Stimulated activated naive CD8-positive, alpha-beta T cell treated with anti-CD3 and anti-CD28 coated beads, Interleukin-15, Interleukin-2, amounts not matched to agents 100 ng/mL and 50 ng/mL, for 24 hours (primary cell): ENCODE measurements around the gene ZNF8.
"Not testable (repeated sequence)": the region's sequence is repeated elsewhere in the genome, so short reads cannot be mapped to it uniquely, and the experiment has no call there.

Experiments
- H3K27ac Mint-ChIP-seq: one replicate; pipeline ENCODE4 v1.8.0; 2021; ENCODE audit warnings: mild to moderate bottlenecking, mixed read lengths
- H3K27me3 Mint-ChIP-seq: one replicate; pipeline ENCODE4 v1.8.0; 2021; ENCODE audit warnings: mixed read lengths
- H3K36me3 Mint-ChIP-seq: one replicate; pipeline ENCODE4 v1.8.0; 2021; ENCODE audit warnings: low read depth, mixed read lengths
- H3K4me1 Mint-ChIP-seq: one replicate; pipeline ENCODE4 v1.8.0; 2021; ENCODE audit warnings: low read depth, mixed read lengths
- H3K4me3 Mint-ChIP-seq: one replicate; pipeline ENCODE4 v1.8.0; 2021; ENCODE audit warnings: mild to moderate bottlenecking, mixed read lengths
- H3K9me3 Mint-ChIP-seq: one replicate; pipeline ENCODE4 v1.8.0; 2021; ENCODE audit warnings: mixed read lengths

ZNF8 gene

DNA sequence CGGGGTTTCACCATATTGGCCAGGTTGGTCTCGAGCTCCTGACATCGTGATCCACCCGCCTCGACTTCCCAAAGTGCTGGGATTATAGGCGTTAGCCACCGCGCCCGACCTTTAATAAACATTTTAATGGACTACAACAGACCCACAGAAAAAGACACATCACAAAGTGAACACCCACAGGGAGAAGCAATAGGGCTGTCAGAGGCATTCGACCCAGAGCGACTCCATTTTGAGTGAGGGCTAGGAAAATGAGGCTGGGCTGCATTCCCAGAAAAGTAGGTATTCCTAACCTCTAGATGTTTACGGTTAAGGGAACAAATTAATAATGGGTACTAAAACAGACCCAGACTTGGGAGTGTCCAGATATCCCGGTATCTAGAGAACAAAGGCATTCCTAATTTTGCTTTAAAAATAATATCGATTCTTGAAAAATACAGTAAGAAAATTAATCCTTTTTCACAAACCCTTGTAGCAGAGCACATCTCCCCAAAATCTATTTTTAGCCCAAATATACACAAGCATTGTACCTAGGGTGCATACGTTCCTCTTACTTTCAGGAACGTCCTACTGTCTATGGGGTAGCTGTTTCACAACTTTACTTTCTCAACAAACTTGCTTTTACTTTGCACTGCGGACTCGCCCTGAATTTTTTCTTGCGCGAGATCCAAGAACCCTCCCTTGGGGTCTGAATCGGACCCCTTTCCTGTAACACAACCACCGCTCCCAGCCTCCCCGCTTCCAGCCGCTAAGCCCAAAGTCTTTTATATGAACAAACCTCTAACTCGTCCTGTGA is 811 bp upstream of the ZNF8 start:
- Mint-ChIP-seq H3K36me3 (peaks cover 66% of the 10 kb centered on the region), H3K4me3 (peak overlapping the region; percentile 96), H3K9me3 (peaks cover 26% of the 10 kb centered on the region), H3K27me3 (no peaks in the 10 kb centered on the region), H3K4me1 (peaks cover 43% of the 10 kb centered on the region), H3K27ac (peak overlapping the region; percentile 96)

DNA sequence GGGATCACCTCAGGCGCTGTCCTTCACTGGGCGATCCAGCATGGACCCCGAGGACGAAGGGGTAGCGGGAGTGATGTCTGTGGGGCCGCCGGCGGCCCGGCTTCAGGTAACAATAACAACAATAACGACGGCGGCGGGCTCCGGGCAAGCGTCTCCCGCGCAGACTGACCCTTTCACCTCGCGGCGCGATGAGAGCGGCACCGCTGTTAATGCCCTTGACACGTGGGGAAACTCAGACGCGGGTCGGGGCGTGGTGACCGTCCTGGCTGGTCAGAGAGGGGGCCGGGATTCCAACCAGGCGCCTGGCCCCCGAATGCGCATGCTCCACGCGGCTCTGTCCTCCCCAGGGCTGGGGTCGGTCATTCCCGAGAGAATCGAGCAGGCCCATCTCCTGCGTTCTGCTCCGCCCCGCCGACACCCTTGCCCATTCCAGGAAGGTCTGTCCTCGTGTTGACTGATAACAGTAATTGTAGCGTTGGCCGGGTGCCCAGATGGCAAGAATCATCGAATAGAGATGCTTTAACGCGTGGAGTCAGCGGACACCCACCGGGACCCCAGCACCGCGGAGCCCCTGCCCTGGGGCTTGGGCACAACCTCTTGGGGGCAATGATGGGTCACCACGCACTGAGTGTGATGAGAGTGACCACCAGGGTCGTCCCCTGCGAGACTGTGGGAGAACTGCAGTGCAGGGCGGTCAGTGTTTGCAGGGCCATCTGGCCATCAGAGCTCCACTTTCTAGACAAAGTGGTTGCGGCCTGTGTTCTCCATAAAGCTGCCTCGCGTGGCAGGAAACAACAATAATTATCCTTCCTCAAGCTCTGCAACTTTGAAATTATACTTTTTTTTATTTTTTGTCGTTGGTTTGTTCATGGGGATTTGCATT is 528 bp downstream of the ZNF8 start:
- Mint-ChIP-seq H3K36me3 (peaks cover 71% of the 10 kb centered on the region), H3K27ac (peak overlapping the region; percentile 96), H3K9me3 (peaks cover 24% of the 10 kb centered on the region), H3K4me3 (peak overlapping the region; percentile 96), H3K27me3 (no peaks in the 10 kb centered on the region), H3K4me1 (peaks cover 43% of the 10 kb centered on the region)

DNA sequence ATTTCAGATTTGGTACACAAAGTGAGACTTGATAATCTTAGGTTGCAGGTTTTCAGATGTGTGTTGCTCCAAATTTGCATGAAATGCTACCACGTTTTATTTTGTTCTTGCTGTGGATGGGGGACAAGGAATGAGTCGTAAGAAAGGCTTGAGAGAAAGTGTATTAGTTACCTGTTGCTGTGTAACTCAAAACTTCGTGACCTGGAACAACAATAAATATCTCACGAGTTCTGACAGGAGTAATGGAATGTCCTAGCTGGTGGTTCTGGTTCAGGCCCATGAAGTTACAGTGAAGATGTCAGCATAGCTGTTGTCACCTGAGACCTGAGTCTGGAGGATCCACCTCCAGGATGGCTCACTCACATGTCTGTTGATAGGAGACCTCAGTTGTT is 1.2 kb downstream of the ZNF8 start:
- H3K27me3 Mint-ChIP-seq = no peaks in the 10 kb centered on the region
- peak overlapping the region; percentile 96 for H3K4me3 Mint-ChIP-seq
- H3K27ac Mint-ChIP-seq = peak overlapping the region; percentile 96
- peaks cover 68% of the 10 kb centered on the region for H3K36me3 Mint-ChIP-seq
- peaks cover 18% of the 10 kb centered on the region for H3K9me3 Mint-ChIP-seq
- H3K4me1 Mint-ChIP-seq = peaks cover 43% of the 10 kb centered on the region

- Mint-ChIP-seq H3K27ac (no peak overlapping the region), H3K9me3 (peaks cover 10% of the 10 kb centered on the region), H3K4me3 (no peak overlapping the region), H3K27me3 (no peaks in the 10 kb centered on the region), H3K36me3 (peaks cover 78% of the 10 kb centered on the region), H3K4me1 (peaks cover 28% of the 10 kb centered on the region)
Observed at GRCh38 chr19:58284199-58284598, 5.4 kb downstream of the ZNF8 start.

- H3K4me3 Mint-ChIP-seq = no peak overlapping the region
- no peak overlapping the region for H3K27ac Mint-ChIP-seq
- peaks cover 94% of the 10 kb centered on the region for H3K36me3 Mint-ChIP-seq
- H3K27me3 Mint-ChIP-seq = no peaks in the 10 kb centered on the region
- peaks cover 30% of the 10 kb centered on the region for H3K9me3 Mint-ChIP-seq
- no peaks in the 10 kb centered on the region for H3K4me1 Mint-ChIP-seq
Observed at GRCh38 chr19:58291943-58292342, 13.2 kb downstream of the ZNF8 start.

DNA sequence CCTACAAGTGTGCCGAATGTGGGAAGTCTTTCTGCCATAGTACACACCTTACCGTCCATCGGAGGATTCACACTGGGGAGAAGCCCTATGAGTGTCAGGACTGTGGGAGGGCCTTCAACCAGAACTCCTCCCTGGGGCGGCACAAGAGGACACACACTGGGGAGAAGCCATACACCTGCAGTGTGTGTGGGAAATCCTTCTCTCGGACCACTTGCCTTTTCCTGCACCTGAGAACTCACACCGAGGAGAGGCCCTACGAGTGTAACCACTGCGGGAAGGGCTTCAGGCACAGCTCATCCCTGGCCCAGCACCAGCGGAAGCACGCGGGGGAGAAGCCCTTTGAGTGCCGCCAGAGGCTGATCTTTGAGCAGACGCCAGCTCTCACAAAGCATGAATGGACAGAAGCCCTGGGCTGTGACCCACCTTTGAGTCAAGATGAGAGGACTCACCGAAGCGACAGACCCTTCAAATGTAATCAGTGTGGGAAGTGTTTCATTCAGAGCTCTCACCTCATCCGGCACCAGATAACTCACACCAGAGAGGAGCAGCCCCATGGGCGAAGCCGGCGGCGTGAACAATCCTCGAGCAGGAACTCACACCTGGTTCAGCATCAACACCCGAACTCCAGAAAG is 16.1 kb downstream of the ZNF8 start:
- peaks cover 88% of the 10 kb centered on the region for H3K36me3 Mint-ChIP-seq
- peaks cover 33% of the 10 kb centered on the region for H3K9me3 Mint-ChIP-seq
- H3K27me3 Mint-ChIP-seq = no peaks in the 10 kb centered on the region
- H3K27ac Mint-ChIP-seq = no peak overlapping the region
- no peaks in the 10 kb centered on the region for H3K4me1 Mint-ChIP-seq
- H3K4me3 Mint-ChIP-seq = no peak overlapping the region

DNA sequence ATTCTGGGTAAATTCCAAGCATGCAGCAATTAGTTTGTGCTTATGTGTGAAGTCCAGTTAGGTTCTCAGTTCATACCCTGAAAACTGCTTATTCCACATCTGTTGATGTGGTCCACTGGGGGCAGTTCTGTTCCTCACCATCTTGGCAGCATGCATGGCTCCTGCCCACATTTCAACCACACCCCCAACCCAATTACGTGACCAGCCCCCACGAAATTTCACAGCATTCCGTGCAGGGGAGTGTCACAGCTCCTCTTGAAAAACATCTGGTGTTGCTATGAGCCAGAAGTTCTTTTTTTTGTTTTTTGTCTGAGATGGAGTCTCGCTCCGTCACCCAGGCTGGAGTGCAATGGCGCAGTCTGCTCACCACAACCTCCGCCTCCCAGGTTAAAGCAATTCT is 17.3 kb downstream of the ZNF8 start:
- H3K27me3 Mint-ChIP-seq = no peaks in the 10 kb centered on the region
- peaks cover 92% of the 10 kb centered on the region for H3K36me3 Mint-ChIP-seq
- H3K4me1 Mint-ChIP-seq = no peaks in the 10 kb centered on the region
- no peak overlapping the region for H3K4me3 Mint-ChIP-seq
- peaks cover 32% of the 10 kb centered on the region for H3K9me3 Mint-ChIP-seq
- no peak overlapping the region for H3K27ac Mint-ChIP-seq

GRCh38 chr19:58300620-58301019 is 21.9 kb downstream of the ZNF8 start:
- H3K4me1 Mint-ChIP-seq = peaks cover 14% of the 10 kb centered on the region
- no peaks in the 10 kb centered on the region for H3K27me3 Mint-ChIP-seq
- H3K36me3 Mint-ChIP-seq = peaks cover 74% of the 10 kb centered on the region
- no peak overlapping the region for H3K27ac Mint-ChIP-seq
- no peak overlapping the region for H3K4me3 Mint-ChIP-seq
- H3K9me3 Mint-ChIP-seq = peaks cover 4% of the 10 kb centered on the region

- Mint-ChIP-seq H3K27me3 (no peaks in the 10 kb centered on the region), H3K4me1 (peaks cover 46% of the 10 kb centered on the region), H3K4me3 (peak overlapping the region; percentile 97), H3K36me3 (peaks cover 78% of the 10 kb centered on the region), H3K27ac (peak overlapping the region; percentile 97), H3K9me3 (no peaks in the 10 kb centered on the region)
Observed at GRCh38 chr19:58304255-58304654, 25.5 kb downstream of the ZNF8 start.

GRCh38 chr19:58304748-58305064 is 26.0 kb downstream of the ZNF8 start:
- Mint-ChIP-seq H3K36me3 (peaks cover 80% of the 10 kb centered on the region), H3K27ac (peak overlapping the region; percentile 97), H3K4me1 (peaks cover 50% of the 10 kb centered on the region), H3K27me3 (no peaks in the 10 kb centered on the region), H3K9me3 (no peaks in the 10 kb centered on the region), H3K4me3 (peak overlapping the region; percentile 97)

- H3K27me3 Mint-ChIP-seq = no peaks in the 10 kb centered on the region
- H3K27ac Mint-ChIP-seq = peak within 1 kb of the TSS; percentile 97
- peaks cover 80% of the 10 kb centered on the region for H3K36me3 Mint-ChIP-seq
- peak within 1 kb of the TSS; percentile 97 for H3K4me3 Mint-ChIP-seq
- H3K9me3 Mint-ChIP-seq = no peaks in the 10 kb centered on the region
- peaks cover 50% of the 10 kb centered on the region for H3K4me1 Mint-ChIP-seq
Observed at GRCh38 chr19:58305065-58305931, 26.5 kb downstream of the ZNF8 start, which contains the start of gene ERVK3-1. Gene ERVK3-1 (plus strand): TSS chr19:58305377. CDS start chr19:58312169, 6,792 bp downstream.

DNA sequence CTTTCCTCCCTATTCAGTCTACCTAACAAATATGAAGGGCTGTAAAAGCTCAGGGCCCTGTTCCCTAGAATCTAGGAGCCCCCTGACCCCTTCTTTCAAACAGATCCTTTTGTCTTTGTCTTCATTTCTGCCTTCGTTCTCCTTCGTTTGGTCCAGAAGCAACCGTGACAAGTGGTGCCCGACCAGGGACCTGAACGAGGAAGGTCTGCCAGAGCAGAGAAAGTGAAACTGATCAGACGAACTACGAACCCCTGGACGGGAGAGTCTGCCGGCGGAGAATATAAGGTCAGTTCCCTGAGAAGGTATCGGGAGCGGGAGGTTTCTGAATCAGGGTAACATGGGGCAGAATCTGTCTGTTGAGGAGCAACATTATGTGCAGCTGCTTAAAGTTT is 27.2 kb downstream of the ZNF8 start:
- H3K36me3 Mint-ChIP-seq = peaks cover 76% of the 10 kb centered on the region
- H3K4me3 Mint-ChIP-seq = peak overlapping the region; percentile 97
- no peaks in the 10 kb centered on the region for H3K9me3 Mint-ChIP-seq
- H3K27me3 Mint-ChIP-seq = no peaks in the 10 kb centered on the region
- peaks cover 50% of the 10 kb centered on the region for H3K4me1 Mint-ChIP-seq
- H3K27ac Mint-ChIP-seq = peak overlapping the region; percentile 83

- peaks cover 50% of the 10 kb centered on the region for H3K4me1 Mint-ChIP-seq
- no peaks in the 10 kb centered on the region for H3K27me3 Mint-ChIP-seq
- no peak overlapping the region for H3K27ac Mint-ChIP-seq
- peaks cover 75% of the 10 kb centered on the region for H3K36me3 Mint-ChIP-seq
- no peaks in the 10 kb centered on the region for H3K9me3 Mint-ChIP-seq
- no peak overlapping the region for H3K4me3 Mint-ChIP-seq
Observed at GRCh38 chr19:58307736-58308135, 29.0 kb downstream of the ZNF8 start.

GRCh38 chr19:58310685-58311084 is 31.9 kb downstream of the ZNF8 start:
- H3K27ac Mint-ChIP-seq, H3K27me3 Mint-ChIP-seq, H3K9me3 Mint-ChIP-seq, H3K4me3 Mint-ChIP-seq: not testable (repeated sequence)
- peaks cover 36% of the 10 kb centered on the region for H3K4me1 Mint-ChIP-seq
- H3K36me3 Mint-ChIP-seq = peaks cover 92% of the 10 kb centered on the region
